A549 (cell line): ENCODE results near the gene ARHGEF3. TPM values are rescaled to one million over a fixed set of nuclear protein-coding genes. Genes with fewer than 3 reads are reported as not detected.

Experiments used
- ATAC-seq, 2 experiments: fragments of 200-7000 bp in 1 of 2; fragments of >200 bp in 1 of 2; cut with Nextera tagmentation in 1 of 2; cut with Tn5 transposase in 1 of 2; 3 replicates each; pipeline versions ENCODE4 v1.8.0 to v1.9.1; 2018 to 2020; ENCODE audit warnings: mild to moderate bottlenecking in 1 of 2, moderate library complexity in 1 of 2
- CTCF ChIA-PET: fragments of 300-600 bp; sonication (Branson Sonifier 250); formaldehyde crosslinking; extraction: SDS; loops from one replicate; lab custom pipeline; 2021; ENCODE audit warnings: antibody characterized with exemption, inconsistent platforms; lab: Yijun Ruan, JAX
- POLR2A ChIA-PET: fragments of 350-600 bp; formaldehyde crosslinking; extraction: SDS; loops from one replicate; lab custom pipeline; 2021; ENCODE audit warnings: antibody characterized with exemption, inconsistent platforms; lab: Yijun Ruan, JAX
- DNase-seq, 2 experiments: peaks; one replicate each; pipeline versions ENCODE4 v3.0.0 to v3.0.0-alpha.2; 2011 to 2016; ENCODE audit warnings: low read depth in 1 of 2, low spot score in 1 of 2
- FAIRE-seq: peaks from 2 replicates; lab custom pipeline; 2011; peaks lifted over from hg19 to GRCh38; lab: Jason Lieb, UNC
- H3K27ac ChIP-seq, 2 experiments: fragments of >200 bp; sonication (Bioruptor Twin); formaldehyde crosslinking; 3 replicates each; pipeline ENCODE4 v1.5.1; 2016 to 2017
- H3K4me1 ChIP-seq: fragments of >200 bp; sonication (Bioruptor Twin); formaldehyde crosslinking; 3 replicates; pipeline ENCODE4 v1.6.1; 2016
- H3K4me2 ChIP-seq: fragments of >200 bp; sonication (Bioruptor Twin); formaldehyde crosslinking; 3 replicates; pipeline ENCODE4 v1.6.1; 2016
- H3K4me3 ChIP-seq: fragments of >200 bp; sonication (Bioruptor Twin); formaldehyde crosslinking; 3 replicates; pipeline ENCODE4 v1.5.1; 2016
- H3K9me3 ChIP-seq: fragments of >200 bp; sonication (Bioruptor Twin); formaldehyde crosslinking; 3 replicates; pipeline ENCODE4 v1.6.1; 2016
- BCL3 ChIP-seq: fragments of >200 bp; sonication (Bioruptor Twin); formaldehyde crosslinking; IDR thresholded peaks from 3 replicates; pipeline ENCODE4 v1.6.1; 2016
- EHMT2 ChIP-seq: fragments of 200-600 bp; sonication (generic); IDR thresholded peaks from 2 replicates; pipeline ENCODE4 v1.6.1; 2016; ENCODE audit warnings: antibody characterized with exemption, low read depth, mild to moderate bottlenecking, moderate library complexity
- ELK1 ChIP-seq: fragments of 150-350 bp; IDR thresholded peaks from 2 replicates; pipeline ENCODE4 v1.6.1; 2014; ENCODE audit warnings: low read depth, mild to moderate bottlenecking, low read length
- EP300 ChIP-seq, 2 experiments: fragments of >200 bp; sonication (Bioruptor Twin); formaldehyde crosslinking; IDR thresholded peaks; 2 replicates in 1 of 2; 3 replicates in 1 of 2; pipeline ENCODE4 v1.6.1; 2016 to 2017
- FOXS1 ChIP-seq: fragments of 250-450 bp; sonication (Bioruptor Pico); IDR thresholded peaks from 2 replicates; pipeline ENCODE4 v1.5.0; 2020; ENCODE audit warnings: mild to moderate bottlenecking, moderate library complexity
- GATA3 ChIP-seq: IDR thresholded peaks from 2 replicates; pipeline ENCODE4 v1.6.1; 2012; ENCODE audit warnings: borderline replicate concordance
- HES2 ChIP-seq: fragments of >200 bp; sonication (Bioruptor Twin); formaldehyde crosslinking; IDR thresholded peaks from 2 replicates; pipeline ENCODE4 v1.6.1; 2016
- HMGXB4 ChIP-seq: fragments of 250-450 bp; sonication (Bioruptor Pico); IDR thresholded peaks from 2 replicates; pipeline ENCODE4 v1.5.0; 2021; ENCODE audit warnings: mild to moderate bottlenecking, moderate library complexity, borderline replicate concordance
- HOXB13 ChIP-seq: fragments of 250-450 bp; sonication (Bioruptor Pico); IDR thresholded peaks from 2 replicates; pipeline ENCODE4 v1.5.0; 2020; ENCODE audit warnings: low read depth, mild to moderate bottlenecking, moderate library complexity
- JUN ChIP-seq, 2 experiments: fragments of >200 bp; sonication (Bioruptor Twin); formaldehyde crosslinking; IDR thresholded peaks; 2 replicates in 1 of 2; 3 replicates in 1 of 2; pipeline ENCODE4 v1.6.1; 2016 to 2017
- KDM1A ChIP-seq: fragments of 200-600 bp; sonication (generic); IDR thresholded peaks from 2 replicates; pipeline ENCODE4 v1.6.1; 2016; ENCODE audit warnings: low read depth, mild to moderate bottlenecking
- MAX ChIP-seq: IDR thresholded peaks from 2 replicates; pipeline ENCODE4 v1.6.1; 2012
- NFE2L2 ChIP-seq: fragments of 150-350 bp; conservative IDR thresholded peaks from 2 replicates; pipeline ENCODE4 v1.6.1; 2014; ENCODE audit warnings: low read length
- NPAS2 ChIP-seq: fragments of 250-450 bp; sonication (Bioruptor Pico); IDR thresholded peaks from 2 replicates; pipeline ENCODE4 v1.8.0; 2022; ENCODE audit warnings: mild to moderate bottlenecking, moderate library complexity, borderline replicate concordance
- PBX3 ChIP-seq: IDR thresholded peaks from 2 replicates; pipeline ENCODE4 v1.6.1; 2012
- PHF8 ChIP-seq: fragments of 200-600 bp; sonication (generic); IDR thresholded peaks from 2 replicates; pipeline ENCODE4 v1.6.1; 2016; ENCODE audit warnings: low read depth, mild to moderate bottlenecking, antibody characterized with exemption, moderate library complexity, borderline replicate concordance
- POLR2A ChIP-seq: IDR thresholded peaks from 2 replicates; pipeline ENCODE4 v1.6.1; 2012; ENCODE audit warnings: mild to moderate bottlenecking, low read length
- POLR2AphosphoS2 ChIP-seq: conservative IDR thresholded peaks from 2 replicates; pipeline ENCODE4 v1.6.1; 2012; ENCODE audit warnings: low read length, improper control_type of control experiment, inconsistent platforms
- RAD21 ChIP-seq, 2 experiments: fragments of >200 bp in 1 of 2; sonication (Bioruptor Twin) in 1 of 2; formaldehyde crosslinking in 1 of 2; IDR thresholded peaks in 1 of 2; conservative IDR thresholded peaks in 1 of 2; 2 replicates in 1 of 2; 3 replicates in 1 of 2; pipeline ENCODE4 v1.6.1; 2012 to 2018; ENCODE audit warnings: inconsistent platforms in 1 of 2
- RARB ChIP-seq: fragments of 250-450 bp; sonication (Bioruptor Pico); IDR thresholded peaks from 2 replicates; pipeline ENCODE4 v1.8.0; 2021; ENCODE audit warnings: mild to moderate bottlenecking, moderate library complexity
- RFX5 ChIP-seq: fragments of 450-650 bp; IDR thresholded peaks from 2 replicates; pipeline ENCODE4 v1.7.1; 2014; ENCODE audit warnings: antibody characterized with exemption, mild to moderate bottlenecking, moderate library complexity
- RNF2 ChIP-seq: fragments of 200-600 bp; sonication (generic); IDR thresholded peaks from 2 replicates; pipeline ENCODE4 v1.6.1; 2016; ENCODE audit warnings: low read depth, mild to moderate bottlenecking, antibody characterized with exemption, moderate library complexity, borderline replicate concordance
- SMC3 ChIP-seq: fragments of >200 bp; sonication (Bioruptor Twin); formaldehyde crosslinking; IDR thresholded peaks from 3 replicates; pipeline ENCODE4 v1.6.1; 2018; ENCODE audit warnings: inconsistent platforms
- TP53 ChIP-seq: fragments of 250-450 bp; sonication (Bioruptor Pico); IDR thresholded peaks from 2 replicates; pipeline ENCODE4 v1.5.0; 2021; ENCODE audit warnings: mild to moderate bottlenecking, moderate library complexity
- USF2 ChIP-seq: fragments of 450-650 bp; IDR thresholded peaks from 2 replicates; pipeline ENCODE4 v1.6.1; 2014; ENCODE audit warnings: antibody characterized with exemption
- ZFP36 ChIP-seq: fragments of 450-650 bp; IDR thresholded peaks from 2 replicates; pipeline ENCODE4 v1.6.1; 2014; ENCODE audit warnings: borderline replicate concordance; ENCODE audit not compliant: partially characterized antibody
- ZNF302 ChIP-seq: fragments of 250-450 bp; sonication (Bioruptor Pico); IDR thresholded peaks from 2 replicates; pipeline ENCODE4 v1.9.0; 2021; ENCODE audit warnings: inconsistent platforms, mild to moderate bottlenecking, moderate library complexity
- ZSCAN20 ChIP-seq: fragments of 250-450 bp; sonication (Bioruptor Pico); IDR thresholded peaks from 2 replicates; pipeline ENCODE4 v1.8.0; 2022; ENCODE audit warnings: mild to moderate bottlenecking, moderate library complexity
- WGBS: methylation state at CpG from one replicate; pipeline ENCODE4 v1.1.6; 2017; ENCODE audit errors: missing lambda C conversion rate; 5-methylcytosine and 5-hydroxymethylcytosine counted together
- polyA plus RNA-seq, 4 experiments: library from polyadenylated mRNA; depleted of rRNA in 3 of 4; stranded (reverse); fragments of >200 nt; fragmentation: RNase III in 1 of 4; extraction: RNeasy Plus Mini Kit Qiagen cat#74134 plus additional on column Dnase treatment in 1 of 4; gene quantifications; 2 replicates in 3 of 4; 3 replicates in 1 of 4; pipeline ENCODE4 v1.2.3, GENCODE V29; 2011 to 2017

The ARHGEF3 gene
- polyA plus RNA-seq, 2 of the 4 experiments (the other 2 are of a cell fraction) = 7.3 to 10.6 TPM

- ATAC-seq (peak; percentile 90 to 92), FAIRE-seq (no peak), DNase-seq (peak; percentile 27 to 78)
- peak overlapping the region; percentile 81 for H3K4me2 ChIP-seq
- H3K4me3 ChIP-seq = peak overlapping the region; percentile 93
- peak; percentile 45; the same call in 2 of the 3 replicates for TF ChIP-seq BCL3
- TF ChIP-seq RARB = no peak
- no peak for TF ChIP-seq RFX5
- no peak for TF ChIP-seq RNF2
- no peak for TF ChIP-seq SMC3
- TF ChIP-seq HMGXB4 = peak; percentile 77; the same call in 1 of the 2 replicates
- TF ChIP-seq TP53 (CRISPR knock-in tag) = peak; percentile 39; the same call in 1 of the 2 replicates
- TF ChIP-seq POLR2A = peak; percentile 45
- TF ChIP-seq PHF8 = peak; percentile 49; the same call in 1 of the 2 replicates
- peak in 1 of 2 experiments; percentile 63; a peak in 2 of 5 replicates for TF ChIP-seq JUN (IDR thresholded peaks at IDR 0.05)
- TF ChIP-seq MAX = peak; percentile 53; the same call in 1 of the 2 replicates
- peak overlapping the region; percentile 99 for H3K27ac ChIP-seq
- ChIA-PET CTCF (no interaction called here), POLR2A (interaction anchor here (0.6 to 1.6 kb wide), 6 partner anchors 8 to 298 kb away, joined by 3 to 18 read pairs (median 4); partner anchors contain the start of gene ARHGEF3)
- peaks cover 24% of the 10 kb centered on the region for H3K4me1 ChIP-seq
- under 1% methylated on average over 25 of the region's 58 CpGs for WGBS
- H3K9me3 ChIP-seq = peaks cover 7% of the 10 kb centered on the region; the same call in 2 of the 3 replicates
Measured at GRCh38 chr3:56682462-56683121, 119.2 kb downstream of the ARHGEF3 start.

GRCh38 chr3:56681984-56682461 is 119.7 kb downstream of the ARHGEF3 start:
- ChIA-PET CTCF (no interaction called here), POLR2A (interaction anchor here (0.6 to 1.6 kb wide), 5 partner anchors 8 to 299 kb away, joined by 3 to 18 read pairs (median 3); partner anchors contain the start of gene ARHGEF3)
- Histone ChIP-seq H3K4me3 (peak overlapping the region; percentile 93), H3K9me3 (peaks cover 7% of the 10 kb centered on the region; the same call in 2 of the 3 replicates), H3K4me1 (peaks cover 24% of the 10 kb centered on the region), H3K4me2 (peak overlapping the region; percentile 81), H3K27ac (peak overlapping the region; percentile 99)
- FAIRE-seq (no peak), ATAC-seq (no peak; a peak in 2 of 6 replicates), DNase-seq (no peak)
- TF ChIP-seq GATA3 (no peak), PBX3 (no peak), KDM1A (no peak), EP300 (IDR thresholded peaks at IDR 0.05) (no peak), TP53 (CRISPR knock-in tag) (no peak), POLR2AphosphoS2 (no peak), NPAS2 (CRISPR knock-in tag) (no peak), PHF8 (no peak), ZFP36 (no peak), ZSCAN20 (no peak), HES2 (no peak), HOXB13 (CRISPR knock-in tag) (no peak), EHMT2 (no peak), ELK1 (no peak), RAD21 (conservative IDR thresholded peaks at IDR 0.05 in 1 of 2, IDR thresholded peaks at IDR 0.05 in 1 of 2) (no peak), FOXS1 (CRISPR knock-in tag) (no peak), USF2 (no peak), NFE2L2 (no peak), BCL3 (no peak; the same call in 2 of the 3 replicates), ZNF302 (CRISPR knock-in tag) (no peak)
- 3% methylated on average over 4 of the region's 10 CpGs for WGBS
